ENCODE measurements around the gene NAP1L4.

- no peak for TF ChIP-seq CTCF (IDR thresholded peaks at IDR 0.05; ENCODE audit: control extremely low read depth in 1 of 3, insufficient read depth in 1 of 3, low read depth in 1 of 3, low read length in 3 of 3)
- no peak for TF ChIP-seq BCL11A (IDR thresholded peaks at IDR 0.05; ENCODE audit: low read depth in 2 of 2, low read length in 2 of 2)
- no peak for TF ChIP-seq JUND (IDR thresholded peaks at IDR 0.05; ENCODE audit: low read length)
Measured at GRCh38 chr11:2914455-2915195, 77.5 kb downstream of the NAP1L4 start.

Data from H1 (cell line).